ENCODE results near the gene ABHD17A. TPM values are rescaled to one million over a fixed set of nuclear protein-coding genes. Genes with fewer than 3 reads are reported as not detected.
"Not testable (repeated sequence)": the region's sequence is repeated elsewhere in the genome, so short reads cannot be mapped to it uniquely, and the experiment has no call there.

ABHD17A gene
- 198 and 203 TPM in 2 replicates for total RNA-seq
- 145 and 159 TPM in 2 replicates for polyA plus RNA-seq

GRCh38 chr19:1885398-1886119 is at the start of gene ABHD17A:
TSS of gene ABHD17A (minus strand) at chr19:1885496. CDS start at chr19:1881566, 3,930 bp downstream.
- Histone ChIP-seq H3K4me3 (peak within 1 kb of the TSS; percentile 97), H3K4me1 (ENCODE audit: low read depth) (peaks cover 28% of the 10 kb centered on the region), H3K27ac (peak within 1 kb of the TSS; percentile 69)
- not testable (repeated sequence) for H3K36me3 ChIP-seq; H3K27me3 ChIP-seq; H3K9me3 ChIP-seq (ENCODE audit: low read depth)
- peak; percentile 95 to 96 for DNase-seq (ENCODE audit: low read depth in 1 of 2, low spot score in 1 of 2)

GRCh38 chr19:1933942-1934341 is 48.6 kb upstream of the ABHD17A start:
- H3K27me3 ChIP-seq: no peaks in the 10 kb centered on the region
- no peak overlapping the region for H3K27ac ChIP-seq

GRCh38 chr19:1933244-1933643 is 47.9 kb upstream of the ABHD17A start:
- H3K36me3 ChIP-seq: no peaks in the 10 kb centered on the region
- no peaks in the 10 kb centered on the region for H3K27me3 ChIP-seq
- no peak overlapping the region for H3K4me3 ChIP-seq
- TF ChIP-seq, protein P1, sequence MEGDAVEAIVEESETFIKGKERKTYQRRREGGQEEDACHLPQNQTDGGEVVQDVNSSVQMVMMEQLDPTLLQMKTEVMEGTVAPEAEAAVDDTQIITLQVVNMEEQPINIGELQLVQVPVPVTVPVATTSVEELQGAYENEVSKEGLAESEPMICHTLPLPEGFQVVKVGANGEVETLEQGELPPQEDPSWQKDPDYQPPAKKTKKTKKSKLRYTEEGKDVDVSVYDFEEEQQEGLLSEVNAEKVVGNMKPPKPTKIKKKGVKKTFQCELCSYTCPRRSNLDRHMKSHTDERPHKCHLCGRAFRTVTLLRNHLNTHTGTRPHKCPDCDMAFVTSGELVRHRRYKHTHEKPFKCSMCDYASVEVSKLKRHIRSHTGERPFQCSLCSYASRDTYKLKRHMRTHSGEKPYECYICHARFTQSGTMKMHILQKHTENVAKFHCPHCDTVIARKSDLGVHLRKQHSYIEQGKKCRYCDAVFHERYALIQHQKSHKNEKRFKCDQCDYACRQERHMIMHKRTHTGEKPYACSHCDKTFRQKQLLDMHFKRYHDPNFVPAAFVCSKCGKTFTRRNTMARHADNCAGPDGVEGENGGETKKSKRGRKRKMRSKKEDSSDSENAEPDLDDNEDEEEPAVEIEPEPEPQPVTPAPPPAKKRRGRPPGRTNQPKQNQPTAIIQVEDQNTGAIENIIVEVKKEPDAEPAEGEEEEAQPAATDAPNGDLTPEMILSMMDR (IDR thresholded peaks at IDR 0.05; ENCODE audit: low read depth, low read length): no peak
- H3K27ac ChIP-seq: no peak overlapping the region
- H3K9me3 ChIP-seq (ENCODE audit: low read depth): no peaks in the 10 kb centered on the region
- no peak for DNase-seq (ENCODE audit: low read depth in 1 of 2, low spot score in 1 of 2)
- peaks cover 3% of the 10 kb centered on the region for H3K4me1 ChIP-seq (ENCODE audit: low read depth)

More at GRCh38 chr19:1933942-1934341, 48.6 kb upstream of the ABHD17A start:
- H3K9me3 ChIP-seq (ENCODE audit: low read depth): no peaks in the 10 kb centered on the region
- no peaks in the 10 kb centered on the region for H3K36me3 ChIP-seq
- no peak for DNase-seq (ENCODE audit: low read depth in 1 of 2, low spot score in 1 of 2)
- H3K4me3 ChIP-seq: no peak overlapping the region
- TF ChIP-seq, protein P1 (IDR thresholded peaks at IDR 0.05; ENCODE audit: low read depth, low read length): no peak
- peaks cover 3% of the 10 kb centered on the region for H3K4me1 ChIP-seq (ENCODE audit: low read depth)

DNA sequence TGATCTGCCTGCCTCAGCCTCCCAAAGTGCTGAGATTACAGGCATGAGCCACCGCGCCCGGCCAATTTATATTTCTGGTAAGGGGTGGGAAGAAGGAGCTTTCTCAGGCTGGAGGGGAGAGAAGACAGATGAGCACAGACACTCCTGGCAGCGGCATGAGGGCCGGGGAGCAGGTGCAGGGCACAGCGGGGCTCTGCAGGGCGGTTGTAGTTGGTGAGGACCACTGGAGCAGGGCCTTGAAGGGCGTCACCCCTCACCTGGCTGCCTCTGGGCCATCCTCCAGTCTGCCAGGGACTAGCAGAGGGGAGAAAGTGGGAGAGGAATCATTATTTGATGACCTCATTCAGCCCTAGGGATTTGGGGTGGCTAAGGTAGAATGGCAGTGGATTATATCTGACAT is 47.1 kb upstream of the ABHD17A start:
- TF ChIP-seq, protein P1 (IDR thresholded peaks at IDR 0.05; ENCODE audit: low read depth, low read length): no peak
- H3K27ac ChIP-seq: no peak overlapping the region
- peaks cover 3% of the 10 kb centered on the region for H3K4me1 ChIP-seq (ENCODE audit: low read depth)
- H3K27me3 ChIP-seq: no peaks in the 10 kb centered on the region
- DNase-seq (ENCODE audit: low read depth in 1 of 2, low spot score in 1 of 2): no peak
- H3K36me3 ChIP-seq: no peaks in the 10 kb centered on the region
- H3K4me3 ChIP-seq: no peak overlapping the region
- H3K9me3 ChIP-seq (ENCODE audit: low read depth): no peaks in the 10 kb centered on the region

GRCh38 chr19:1931445-1931844 is 46.1 kb upstream of the ABHD17A start:
- H3K27me3 ChIP-seq: no peaks in the 10 kb centered on the region
- H3K4me3 ChIP-seq: no peak overlapping the region
- H3K36me3 ChIP-seq: no peaks in the 10 kb centered on the region
- TF ChIP-seq, protein P1 (IDR thresholded peaks at IDR 0.05; ENCODE audit: low read depth, low read length): no peak
- no peak for DNase-seq (ENCODE audit: low read depth in 1 of 2, low spot score in 1 of 2)
- H3K4me1 ChIP-seq (ENCODE audit: low read depth): peaks cover 3% of the 10 kb centered on the region
- H3K9me3 ChIP-seq (ENCODE audit: low read depth): no peaks in the 10 kb centered on the region
- no peak overlapping the region for H3K27ac ChIP-seq

- Histone ChIP-seq H3K36me3 (no peaks in the 10 kb centered on the region), H3K4me3 (peak overlapping the region; percentile 21), H3K9me3 (ENCODE audit: low read depth) (no peaks in the 10 kb centered on the region), H3K27ac (no peak overlapping the region), H3K27me3 (no peaks in the 10 kb centered on the region), H3K4me1 (ENCODE audit: low read depth) (peaks cover 3% of the 10 kb centered on the region)
- DNase-seq (ENCODE audit: low read depth in 1 of 2, low spot score in 1 of 2): peak; percentile 75 to 88
- TF ChIP-seq, protein P1 (IDR thresholded peaks at IDR 0.05; ENCODE audit: low read depth, low read length): peak; percentile 74
These were observed 43.9 kb upstream of the ABHD17A start for GRCh38 chr19:1929021-1929742.

Data from cardiac muscle cell (in vitro differentiated cells and primary cell).